ACC112 (cell line): ENCODE data around the gene MFRP.

Source experiments
- H2AFZ ChIP-seq: fragments of 200-600 bp; sonication (generic); one replicate; pipeline ENCODE4 v1.6.0; 2017; ENCODE audit warnings: antibody characterized with exemption, low read length; ENCODE audit not compliant: unreplicated experiment
- H3K27ac ChIP-seq: fragments of 200-600 bp; sonication (generic); 2 replicates; pipeline ENCODE4 v1.5.1; 2014; ENCODE audit warnings: low read depth, mild to moderate bottlenecking, antibody characterized with exemption, low read length, moderate library complexity
- H3K27me3 ChIP-seq: fragments of 200-600 bp; sonication (generic); 2 replicates; pipeline ENCODE4 v1.6.1; 2014; ENCODE audit warnings: mild to moderate bottlenecking, antibody characterized with exemption, low read length, moderate library complexity, mixed read lengths; ENCODE audit not compliant: insufficient read depth
- H3K36me3 ChIP-seq: fragments of 200-600 bp; sonication (generic); 2 replicates; pipeline ENCODE4 v1.6.1; 2016; ENCODE audit warnings: mild to moderate bottlenecking, antibody characterized with exemption, low read length, moderate library complexity, mixed read lengths; ENCODE audit not compliant: insufficient read depth
- H3K4me1 ChIP-seq: fragments of 200-600 bp; sonication (generic); one replicate; pipeline ENCODE4 v1.6.1; 2016; ENCODE audit warnings: low read length, mixed read lengths; ENCODE audit not compliant: insufficient read depth, unreplicated experiment, control insufficient read depth
- H3K4me3 ChIP-seq: fragments of 200-600 bp; sonication (generic); 2 replicates; pipeline ENCODE4 v1.5.1; 2014; ENCODE audit warnings: mild to moderate bottlenecking, low read depth, low read length
- H3K79me2 ChIP-seq: fragments of 200-600 bp; sonication (generic); one replicate; pipeline ENCODE4 v1.6.0; 2016; ENCODE audit warnings: low read length; ENCODE audit not compliant: control insufficient read depth, unreplicated experiment, insufficient read depth

Gene MFRP

DNA sequence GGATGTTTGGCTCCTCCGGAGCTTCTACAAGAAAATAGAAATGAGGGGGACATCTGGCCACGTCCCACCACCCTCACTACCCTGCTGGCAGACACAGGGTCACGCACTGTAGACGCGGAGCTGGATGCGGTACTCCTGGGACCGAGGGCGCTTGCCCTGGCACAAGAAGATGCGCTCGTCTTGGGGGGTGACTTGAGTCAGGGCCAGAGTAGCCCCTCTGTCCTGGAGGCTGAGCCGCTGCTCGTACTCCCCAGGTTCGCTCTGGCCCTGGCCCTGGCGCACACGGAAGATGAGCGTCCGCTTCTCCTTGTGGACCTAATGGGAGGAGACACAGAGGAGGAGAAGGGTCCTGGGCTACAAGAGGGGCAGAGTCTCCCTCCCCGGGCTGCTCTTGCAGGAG lies 31.8 kb downstream of the MFRP start:
- Histone ChIP-seq H3K4me3 (no peak overlapping the region), H3K79me2 (no peaks in the 10 kb centered on the region), H3K4me1 (peaks cover 27% of the 10 kb centered on the region), H2AFZ (no peak overlapping the region), H3K27me3 (peaks cover 7% of the 10 kb centered on the region; the same call in 1 of the 2 replicates), H3K36me3 (no peaks in the 10 kb centered on the region), H3K27ac (no peak overlapping the region)

DNA sequence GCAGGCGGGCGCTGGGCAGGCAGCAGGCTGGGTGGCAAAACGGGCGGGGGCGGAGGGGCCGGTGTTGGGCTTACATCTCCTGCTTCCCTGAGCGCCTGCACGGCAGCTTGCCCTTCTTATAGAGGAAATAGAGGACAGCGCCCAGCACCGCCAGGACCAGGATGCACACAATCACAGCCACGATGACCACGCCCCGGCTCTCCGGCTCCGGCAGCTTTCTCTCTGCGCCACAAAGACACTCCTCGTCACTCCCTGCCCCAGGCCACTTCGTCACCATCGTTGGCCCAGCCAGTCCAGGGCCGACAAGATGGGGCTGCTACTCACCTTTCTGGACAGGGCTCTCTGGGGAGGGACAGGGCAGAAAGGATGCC lies 35.8 kb downstream of the MFRP start:
- no peak overlapping the region for H3K27ac ChIP-seq
- H3K4me3 ChIP-seq = no peak overlapping the region
- no peaks in the 10 kb centered on the region for H3K27me3 ChIP-seq
- H3K79me2 ChIP-seq = no peaks in the 10 kb centered on the region
- H2AFZ ChIP-seq = no peak overlapping the region
- H3K4me1 ChIP-seq = peaks cover 5% of the 10 kb centered on the region
- H3K36me3 ChIP-seq = no peaks in the 10 kb centered on the region

DNA sequence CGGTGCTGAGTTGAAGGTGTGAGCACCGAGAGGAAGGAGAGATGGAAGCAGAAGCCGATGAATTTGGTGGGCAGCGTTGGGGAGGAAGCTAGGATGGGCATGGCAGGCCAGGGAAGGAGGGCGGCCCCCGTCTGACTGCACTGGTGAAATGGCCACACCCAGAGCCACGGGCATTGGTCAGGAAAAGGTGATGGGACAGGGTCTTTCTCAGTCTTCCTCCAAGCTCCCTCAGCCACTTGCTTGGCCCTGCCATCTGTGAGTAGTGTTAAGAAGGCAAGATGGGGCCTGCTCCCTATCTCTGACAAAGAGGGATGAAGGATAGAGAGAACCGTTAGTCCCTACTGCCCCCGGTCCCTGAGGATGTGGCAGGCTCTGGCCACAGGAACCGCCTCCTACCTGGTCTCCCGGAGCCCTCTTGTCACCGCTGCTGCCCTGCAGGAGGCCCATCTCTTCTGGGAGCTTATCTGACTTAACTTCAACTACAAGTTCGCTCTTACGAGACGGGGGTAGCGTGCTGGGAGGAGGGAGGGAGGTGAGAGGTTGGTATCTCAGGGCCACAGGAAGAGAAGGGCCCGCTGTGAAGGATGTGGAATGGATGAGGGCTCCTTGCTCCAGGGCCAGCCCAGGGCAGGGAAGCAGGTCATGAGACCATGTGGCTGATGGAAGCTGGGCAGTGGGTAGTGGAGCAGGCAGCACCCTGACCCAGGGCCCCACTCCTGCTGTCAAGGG lies 36.4 kb downstream of the MFRP start:
- Histone ChIP-seq H3K27ac (no peak overlapping the region), H3K27me3 (no peaks in the 10 kb centered on the region), H2AFZ (no peak overlapping the region), H3K36me3 (no peaks in the 10 kb centered on the region), H3K4me1 (no peaks in the 10 kb centered on the region), H3K79me2 (no peaks in the 10 kb centered on the region), H3K4me3 (no peak overlapping the region)

DNA sequence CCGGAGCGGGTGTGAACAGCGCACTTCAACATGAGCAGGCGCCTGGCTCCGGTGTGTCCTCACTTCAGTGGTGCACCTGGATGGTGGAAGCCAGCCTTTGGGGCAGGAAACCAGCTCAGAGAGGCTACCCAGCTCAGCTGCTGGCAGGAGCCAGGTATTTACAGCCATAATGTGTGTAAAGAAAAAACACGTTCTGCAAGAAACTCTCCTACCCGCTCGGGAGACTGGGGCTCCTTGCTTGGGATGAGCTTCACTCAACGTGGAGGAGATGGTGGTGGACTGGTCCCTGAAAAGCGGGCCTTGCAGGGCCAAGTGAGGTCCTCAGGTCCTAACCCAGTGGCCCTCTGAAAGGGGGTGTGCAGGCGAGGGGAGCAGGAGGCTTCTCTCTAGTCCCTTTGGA lies 37.1 kb downstream of the MFRP start:
- H3K27me3 ChIP-seq = no peaks in the 10 kb centered on the region
- H3K4me3 ChIP-seq = no peak overlapping the region
- no peaks in the 10 kb centered on the region for H3K36me3 ChIP-seq
- H3K27ac ChIP-seq = no peak overlapping the region
- no peaks in the 10 kb centered on the region for H3K4me1 ChIP-seq
- no peaks in the 10 kb centered on the region for H3K79me2 ChIP-seq
- H2AFZ ChIP-seq = no peak overlapping the region

DNA sequence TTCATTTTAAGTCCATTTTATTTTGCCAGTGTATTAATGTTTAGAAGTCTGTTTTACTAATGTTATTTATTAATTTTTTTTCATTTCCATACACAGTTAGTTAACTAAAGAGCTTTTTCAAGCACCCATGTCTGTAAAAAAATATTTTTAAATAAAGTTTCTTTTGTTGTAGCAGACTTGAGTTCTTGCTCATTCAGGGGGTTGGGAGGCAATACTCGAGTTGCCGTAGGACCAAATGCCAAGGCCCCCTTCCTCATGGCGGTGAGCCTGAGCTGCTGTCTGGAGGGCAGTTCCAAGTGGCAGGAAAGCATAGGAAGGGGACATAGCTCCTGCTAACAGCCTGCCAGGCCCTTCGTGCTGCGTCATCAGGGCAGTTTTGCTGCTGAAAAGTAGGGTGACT lies 38.5 kb downstream of the MFRP start:
- Histone ChIP-seq H3K36me3 (peaks cover 8% of the 10 kb centered on the region; the same call in 1 of the 2 replicates), H3K4me3 (no peak overlapping the region), H3K27ac (no peak overlapping the region), H3K4me1 (no peaks in the 10 kb centered on the region), H3K79me2 (no peaks in the 10 kb centered on the region), H3K27me3 (no peaks in the 10 kb centered on the region), H2AFZ (no peak overlapping the region)

DNA sequence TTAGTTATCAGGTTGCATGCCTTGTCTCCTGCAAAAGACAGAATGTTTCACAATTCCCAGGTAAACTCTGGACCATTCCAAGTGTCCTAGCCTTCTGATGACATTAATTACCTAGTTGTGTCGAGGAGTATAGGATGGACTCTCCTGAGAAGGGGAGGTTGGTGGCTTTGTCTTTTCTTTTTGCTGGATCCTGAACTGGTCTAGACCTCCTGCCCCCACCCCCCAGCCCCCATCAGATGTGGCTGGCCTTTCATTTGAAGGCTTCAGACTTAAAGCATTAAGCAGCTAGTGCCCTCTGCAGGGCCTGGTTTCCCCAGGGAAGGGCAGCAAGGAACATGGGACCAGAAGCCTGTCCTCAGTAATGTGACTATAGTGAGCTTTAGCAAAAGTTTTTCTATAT lies 39.3 kb downstream of the MFRP start:
- Histone ChIP-seq H3K79me2 (no peaks in the 10 kb centered on the region), H3K27me3 (no peaks in the 10 kb centered on the region), H2AFZ (no peak overlapping the region), H3K4me1 (no peaks in the 10 kb centered on the region), H3K4me3 (no peak overlapping the region), H3K27ac (no peak overlapping the region), H3K36me3 (peaks cover 9% of the 10 kb centered on the region; the same call in 1 of the 2 replicates)

DNA sequence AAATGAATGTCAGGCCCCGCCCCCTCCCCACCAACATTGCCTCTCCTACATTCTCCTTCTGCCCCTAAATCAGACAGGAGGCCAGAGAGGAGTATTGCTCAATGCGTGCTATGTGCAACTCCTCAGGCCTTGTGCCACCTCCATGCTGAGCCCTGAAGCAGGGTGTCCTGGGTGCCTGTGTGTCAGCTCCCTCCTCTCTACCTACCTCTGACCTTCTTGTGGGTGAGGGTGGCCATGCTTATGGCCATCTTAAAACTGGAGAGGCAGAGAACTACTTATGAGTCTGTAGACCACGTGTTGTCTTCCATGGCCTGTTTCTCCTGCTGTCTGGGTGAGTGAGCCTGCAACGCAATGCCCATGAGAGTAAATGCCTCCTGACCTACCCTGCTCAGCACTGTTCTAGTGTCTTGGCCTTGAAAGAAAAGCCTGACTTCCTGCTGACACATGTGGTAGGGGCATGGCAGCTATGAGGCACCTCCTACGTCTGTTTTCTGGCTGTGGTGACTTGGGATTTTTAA lies 40.1 kb downstream of the MFRP start:
- no peak overlapping the region for H2AFZ ChIP-seq
- H3K27me3 ChIP-seq = no peaks in the 10 kb centered on the region
- no peaks in the 10 kb centered on the region for H3K79me2 ChIP-seq
- peak overlapping the region; percentile 8; the same call in 1 of the 2 replicates for H3K27ac ChIP-seq
- no peaks in the 10 kb centered on the region for H3K4me1 ChIP-seq
- peaks cover 9% of the 10 kb centered on the region; the same call in 1 of the 2 replicates for H3K36me3 ChIP-seq
- no peak overlapping the region for H3K4me3 ChIP-seq

DNA sequence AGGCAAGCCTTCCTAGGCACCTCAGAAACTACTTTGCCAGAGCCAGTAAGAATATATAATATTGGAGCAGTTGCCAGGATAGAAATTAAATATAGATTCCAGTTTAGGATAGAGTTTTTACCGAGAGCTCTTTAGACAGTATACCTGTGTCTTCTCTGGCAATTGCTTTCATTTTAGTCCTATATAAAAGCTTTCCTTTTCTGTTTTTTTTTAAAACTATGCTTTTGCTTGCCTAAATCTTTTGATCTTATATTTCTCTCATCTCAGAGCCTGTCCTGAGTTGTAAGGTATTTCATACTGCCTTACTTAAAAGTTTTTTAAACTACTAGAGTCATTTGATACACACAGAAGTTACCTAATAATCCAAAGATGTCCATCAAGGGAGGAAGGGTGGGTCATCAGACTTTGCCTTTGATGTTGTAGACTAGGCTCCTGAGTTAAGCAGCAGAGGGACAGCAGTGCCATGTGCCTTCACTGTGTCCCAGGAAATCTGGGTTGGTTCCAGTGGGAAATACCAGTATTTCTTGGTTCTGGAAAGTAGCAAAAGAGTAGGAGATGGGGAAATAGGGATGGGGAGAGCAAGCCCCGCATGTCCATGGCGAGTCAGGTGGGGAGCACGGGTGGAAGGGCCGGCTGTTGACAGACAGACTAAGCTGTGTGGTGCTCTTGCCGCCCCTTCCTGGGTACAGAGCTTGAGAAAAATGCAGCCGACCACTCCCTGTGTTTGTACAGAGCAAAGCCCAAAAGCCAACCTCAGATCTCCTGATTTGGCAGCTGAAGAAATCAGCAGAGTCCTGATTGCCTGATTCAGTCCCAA lies 40.7 kb downstream of the MFRP start:
- H3K36me3 ChIP-seq = peaks cover 14% of the 10 kb centered on the region; the same call in 1 of the 2 replicates
- no peak overlapping the region for H2AFZ ChIP-seq
- no peaks in the 10 kb centered on the region for H3K4me1 ChIP-seq
- H3K27ac ChIP-seq = no peak overlapping the region
- no peak overlapping the region for H3K4me3 ChIP-seq
- H3K79me2 ChIP-seq = no peaks in the 10 kb centered on the region
- no peaks in the 10 kb centered on the region for H3K27me3 ChIP-seq

DNA sequence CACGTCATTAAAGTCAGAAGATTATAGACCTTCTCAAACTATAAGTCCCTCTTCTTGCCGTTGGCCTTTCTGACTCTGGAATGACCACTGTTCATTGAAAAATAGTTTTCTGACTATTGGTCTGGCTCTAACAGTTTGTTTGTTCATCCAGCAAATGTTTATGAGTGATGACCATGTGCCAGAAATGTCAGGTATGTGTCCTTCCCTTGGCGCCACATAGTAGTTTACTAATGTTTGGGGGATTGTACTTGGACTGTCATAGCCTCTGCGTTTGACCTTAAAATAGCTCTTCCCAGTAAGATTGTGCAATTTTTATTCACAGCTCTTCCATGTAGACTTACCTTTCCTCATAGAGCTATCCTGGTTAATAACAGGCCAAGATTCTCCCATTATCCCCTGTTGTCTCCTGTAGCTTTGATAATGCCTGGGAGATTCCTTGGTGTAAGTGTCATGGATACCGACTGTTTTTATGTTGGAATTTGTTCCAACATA lies 43.2 kb downstream of the MFRP start:
- Histone ChIP-seq H3K36me3 (peaks cover 14% of the 10 kb centered on the region; the same call in 1 of the 2 replicates), H3K27ac (no peak overlapping the region), H2AFZ (no peak overlapping the region), H3K27me3 (no peaks in the 10 kb centered on the region), H3K79me2 (no peaks in the 10 kb centered on the region), H3K4me1 (no peaks in the 10 kb centered on the region), H3K4me3 (no peak overlapping the region)

DNA sequence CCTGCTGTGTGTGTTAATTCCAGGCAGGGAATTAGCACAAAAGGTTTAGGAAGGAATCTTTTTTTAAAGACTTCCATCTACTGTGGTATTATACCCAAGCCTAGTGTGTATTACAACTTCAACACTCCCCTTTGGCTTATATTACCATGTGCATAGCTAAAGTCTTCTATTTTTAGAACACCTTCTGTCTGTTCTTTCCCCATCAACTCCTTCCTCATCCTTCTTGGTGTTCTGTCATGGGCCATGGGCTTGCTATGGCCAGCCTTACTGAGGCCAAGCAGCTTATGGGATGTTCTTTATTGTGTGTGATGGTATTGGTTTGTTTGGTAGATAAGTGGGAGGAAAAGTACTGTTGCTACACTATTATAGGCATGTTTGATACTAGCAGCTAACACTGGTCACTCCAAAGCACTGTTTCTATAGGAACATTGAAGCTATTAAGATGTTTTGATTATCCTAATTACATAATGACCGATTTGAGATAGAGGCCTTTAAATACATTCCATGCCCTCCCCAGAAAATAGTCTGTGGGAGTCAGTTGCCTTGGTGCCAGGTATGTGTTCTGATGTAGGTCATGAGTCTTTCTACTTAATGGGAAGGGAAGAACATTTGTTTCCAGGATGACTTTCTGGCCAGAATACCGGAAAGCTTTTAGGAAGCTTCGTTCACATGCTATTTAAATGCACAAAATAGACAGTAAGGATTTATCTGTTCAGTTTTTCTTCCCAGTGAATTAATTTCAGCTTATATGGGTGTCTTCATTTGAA lies 46.1 kb downstream of the MFRP start:
- Histone ChIP-seq H3K27me3 (no peaks in the 10 kb centered on the region), H3K4me1 (no peaks in the 10 kb centered on the region), H3K79me2 (no peaks in the 10 kb centered on the region), H3K36me3 (peaks cover 23% of the 10 kb centered on the region; the same call in 1 of the 2 replicates), H3K27ac (no peak overlapping the region), H3K4me3 (no peak overlapping the region), H2AFZ (no peak overlapping the region)
